AG10803 (cell line): Measurements from ENCODE around the gene REV3L.

Experiments used
- DNase-seq: peaks from one replicate; pipeline ENCODE4 v3.0.0; 2010; ENCODE audit warnings: low read depth
- H3K4me3 ChIP-seq: 2 replicates; pipeline ENCODE4 v1.5.1; 2011; ENCODE audit warnings: mild to moderate bottlenecking, low read length, control low read depth
- CTCF ChIP-seq: conservative IDR thresholded peaks from 2 replicates; pipeline ENCODE4 v1.5.1; 2011; ENCODE audit warnings: mild to moderate bottlenecking, low read length, control low read depth, inconsistent platforms

The REV3L gene

GRCh38 chr6:111356551-111356950, 126.5 kb downstream of the REV3L start:
- no peak for TF ChIP-seq CTCF
- no peak overlapping the region for H3K4me3 ChIP-seq
- DNase-seq = no peak

GRCh38 chr6:111354758-111355555, 128.1 kb downstream of the REV3L start:
- no peak for DNase-seq
- TF ChIP-seq CTCF = no peak
- no peak overlapping the region for H3K4me3 ChIP-seq

GRCh38 chr6:111353912-111354462, 129.0 kb downstream of the REV3L start:
- no peak overlapping the region for H3K4me3 ChIP-seq
- no peak for TF ChIP-seq CTCF
- DNase-seq = peak; percentile 45

GRCh38 chr6:111347589-111347988, 135.4 kb downstream of the REV3L start:
- TF ChIP-seq CTCF = no peak
- H3K4me3 ChIP-seq = no peak overlapping the region
- DNase-seq = no peak

GRCh38 chr6:111342913-111343312, 140.1 kb downstream of the REV3L start:
- TF ChIP-seq CTCF = no peak
- H3K4me3 ChIP-seq = no peak overlapping the region
- no peak for DNase-seq

GRCh38 chr6:111339294-111339693, 143.7 kb downstream of the REV3L start:
- H3K4me3 ChIP-seq = no peak overlapping the region
- no peak for TF ChIP-seq CTCF
- DNase-seq = no peak

- no peak for DNase-seq
- H3K4me3 ChIP-seq = no peak overlapping the region
- TF ChIP-seq CTCF = no peak
These were observed 144.2 kb downstream of the REV3L start for GRCh38 chr6:111338843-111339242.
